ENCODE results near the gene SYNE1. TPM values are rescaled to one million over a fixed set of nuclear protein-coding genes. Genes with fewer than 3 reads are reported as not detected.

Gene SYNE1
- total RNA-seq, 1 experiment from 2014 or later, result 0.85 TPM

- DNase-seq (ENCODE audit: low spot score), result no peak
- in situ Hi-C loops (cut with HindIII; ENCODE audit: low sequenced_read_pairs), result no loop called here
Observed at GRCh38 chr6:152112491-152113261, 524.5 kb downstream of the SYNE1 start.

- in situ Hi-C loops (cut with HindIII; ENCODE audit: low sequenced_read_pairs), result no loop called here
Observed at GRCh38 chr6:152110886-152111820, 526.0 kb downstream of the SYNE1 start.

GRCh38 chr6:152107973-152108372 is 529.2 kb downstream of the SYNE1 start:
- DNase-seq (ENCODE audit: low spot score), result no peak
- in situ Hi-C loops (cut with HindIII; ENCODE audit: low sequenced_read_pairs), result no loop called here

More at GRCh38 chr6:152110886-152111820, 526.0 kb downstream of the SYNE1 start:
- DNase-seq (ENCODE audit: low spot score), result peak; percentile 51

GRCh38 chr6:152100183-152100618 is 537.0 kb downstream of the SYNE1 start:
- in situ Hi-C loops (cut with HindIII; ENCODE audit: low sequenced_read_pairs), result no loop called here
- DNase-seq (ENCODE audit: low spot score), result no peak

- no peak for DNase-seq (ENCODE audit: low spot score)
- in situ Hi-C loops (cut with HindIII; ENCODE audit: low sequenced_read_pairs), result no loop called here
Observed at GRCh38 chr6:152099446-152100182, 537.5 kb downstream of the SYNE1 start.

GRCh38 chr6:152098683-152099082 is 538.5 kb downstream of the SYNE1 start:
- in situ Hi-C loops (cut with HindIII; ENCODE audit: low sequenced_read_pairs), result no loop called here
- DNase-seq (ENCODE audit: low spot score), result no peak

- no peak for DNase-seq (ENCODE audit: low spot score)
- in situ Hi-C loops (cut with HindIII; ENCODE audit: low sequenced_read_pairs), result no loop called here
Observed at GRCh38 chr6:152096863-152097496, 540.2 kb downstream of the SYNE1 start.

GRCh38 chr6:152094992-152095592 is 542.1 kb downstream of the SYNE1 start:
- in situ Hi-C loops (cut with HindIII; ENCODE audit: low sequenced_read_pairs), result no loop called here
- no peak for DNase-seq (ENCODE audit: low spot score)

- in situ Hi-C loops (cut with HindIII; ENCODE audit: low sequenced_read_pairs), result no loop called here
Observed at GRCh38 chr6:152094276-152094675, 542.9 kb downstream of the SYNE1 start.

GRCh38 chr6:152093711-152094110 is 543.5 kb downstream of the SYNE1 start:
- no peak for DNase-seq (ENCODE audit: low spot score)
- in situ Hi-C loops (cut with HindIII; ENCODE audit: low sequenced_read_pairs), result no loop called here

More at GRCh38 chr6:152094276-152094675, 542.9 kb downstream of the SYNE1 start:
- no peak for DNase-seq (ENCODE audit: low spot score)

GRCh38 chr6:152091851-152092341 is 545.3 kb downstream of the SYNE1 start:
- in situ Hi-C loops (cut with HindIII; ENCODE audit: low sequenced_read_pairs), result no loop called here
- DNase-seq (ENCODE audit: low spot score), result no peak

- in situ Hi-C loops (cut with HindIII; ENCODE audit: low sequenced_read_pairs), result no loop called here
- peak; percentile 35 for DNase-seq (ENCODE audit: low spot score)
Observed at GRCh38 chr6:152091201-152091600, 546.0 kb downstream of the SYNE1 start.

GRCh38 chr6:152089992-152090391 is 547.2 kb downstream of the SYNE1 start:
- no peak for DNase-seq (ENCODE audit: low spot score)
- in situ Hi-C loops (cut with HindIII; ENCODE audit: low sequenced_read_pairs), result no loop called here

GRCh38 chr6:152087701-152088100 is 549.5 kb downstream of the SYNE1 start:
- DNase-seq (ENCODE audit: low spot score), result peak; percentile 5
- in situ Hi-C loops (cut with HindIII; ENCODE audit: low sequenced_read_pairs), result no loop called here

- in situ Hi-C loops (cut with HindIII; ENCODE audit: low sequenced_read_pairs), result no loop called here
Observed at GRCh38 chr6:152087096-152087495, 550.1 kb downstream of the SYNE1 start.

GRCh38 chr6:152086223-152086873 is 550.8 kb downstream of the SYNE1 start:
- in situ Hi-C loops (cut with HindIII; ENCODE audit: low sequenced_read_pairs), result no loop called here
- no peak for DNase-seq (ENCODE audit: low spot score)

More at GRCh38 chr6:152087096-152087495, 550.1 kb downstream of the SYNE1 start:
- DNase-seq (ENCODE audit: low spot score), result no peak

- in situ Hi-C loops (cut with HindIII; ENCODE audit: low sequenced_read_pairs), result no loop called here
- no peak for DNase-seq (ENCODE audit: low spot score)
Observed at GRCh38 chr6:152085451-152085921, 551.7 kb downstream of the SYNE1 start.

- no peak for DNase-seq (ENCODE audit: low spot score)
- in situ Hi-C loops (cut with HindIII; ENCODE audit: low sequenced_read_pairs), result no loop called here
Observed at GRCh38 chr6:152078804-152079203, 558.4 kb downstream of the SYNE1 start.

Measured in G401 (cell line).